ENCODE measurements around the gene HRH1.

- TF ChIP-seq NFIC (IDR thresholded peaks at IDR 0.05; ENCODE audit: low read depth, low read length) = no peak
- TF ChIP-seq YY1 (IDR thresholded peaks at IDR 0.05; ENCODE audit: low read depth, low read length) = no peak
- no peak for TF ChIP-seq CEBPB (IDR thresholded peaks at IDR 0.05; ENCODE audit: borderline replicate concordance in 1 of 2, low read depth in 2 of 2, low read length in 2 of 2)
- TF ChIP-seq USF2 (IDR thresholded peaks at IDR 0.05; ENCODE audit: borderline replicate concordance, low read depth, low read length) = no peak
- TF ChIP-seq CTCF (IDR thresholded peaks at IDR 0.05 in 2 of 3, conservative IDR thresholded peaks at IDR 0.05 in 1 of 3; ENCODE audit: control insufficient read depth in 2 of 3, extremely low read depth in 1 of 3, insufficient read depth in 1 of 3, low read depth in 3 of 3, low read length in 3 of 3) = no peak
- TF ChIP-seq ZNF592 (IDR thresholded peaks at IDR 0.05) = no peak
- TF ChIP-seq PML (IDR thresholded peaks at IDR 0.05; ENCODE audit: low read length) = no peak
- TF ChIP-seq SP1 (IDR thresholded peaks at IDR 0.05; ENCODE audit: low read depth, low read length) = no peak
- TF ChIP-seq CBFB (IDR thresholded peaks at IDR 0.05; ENCODE audit: low read depth) = no peak
Measured at GRCh38 chr3:11185144-11185543, 30.9 kb downstream of the HRH1 start.
